ENCODE results near the gene LDLRAD4.

The LDLRAD4 gene

GRCh38 chr18:13357289-13357688 lies 138.7 kb downstream of the LDLRAD4 start:
- no peak for DNase-seq

GRCh38 chr18:13359210-13359609 lies 140.7 kb downstream of the LDLRAD4 start:
- DNase-seq, result no peak

GRCh38 chr18:13361431-13361830 lies 142.9 kb downstream of the LDLRAD4 start:
- DNase-seq, result no peak

DNA sequence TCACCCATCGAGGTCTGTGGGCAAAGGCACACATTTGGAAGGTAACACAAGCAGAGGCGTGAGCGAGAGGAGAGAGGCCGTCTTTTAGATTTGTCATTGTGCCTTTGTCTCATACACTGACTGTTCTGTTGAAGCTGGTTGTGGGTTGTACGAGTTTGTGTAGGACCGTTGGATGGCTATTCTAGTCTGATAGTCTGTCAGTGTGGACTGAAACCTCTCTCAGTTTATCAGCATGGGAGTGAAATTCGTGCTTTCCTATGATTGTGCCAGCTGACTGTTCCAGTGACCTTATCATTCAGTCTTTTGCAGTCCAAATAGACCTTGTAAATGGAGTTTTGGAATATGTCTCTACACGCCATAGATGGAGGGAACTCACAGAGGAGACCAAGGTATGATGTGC lies 143.5 kb downstream of the LDLRAD4 start:
- DNase-seq, result no peak

GRCh38 chr18:13362607-13363006 lies 144.0 kb downstream of the LDLRAD4 start:
- no peak for DNase-seq

GRCh38 chr18:13363359-13363758 lies 144.8 kb downstream of the LDLRAD4 start:
- no peak for DNase-seq

DNA sequence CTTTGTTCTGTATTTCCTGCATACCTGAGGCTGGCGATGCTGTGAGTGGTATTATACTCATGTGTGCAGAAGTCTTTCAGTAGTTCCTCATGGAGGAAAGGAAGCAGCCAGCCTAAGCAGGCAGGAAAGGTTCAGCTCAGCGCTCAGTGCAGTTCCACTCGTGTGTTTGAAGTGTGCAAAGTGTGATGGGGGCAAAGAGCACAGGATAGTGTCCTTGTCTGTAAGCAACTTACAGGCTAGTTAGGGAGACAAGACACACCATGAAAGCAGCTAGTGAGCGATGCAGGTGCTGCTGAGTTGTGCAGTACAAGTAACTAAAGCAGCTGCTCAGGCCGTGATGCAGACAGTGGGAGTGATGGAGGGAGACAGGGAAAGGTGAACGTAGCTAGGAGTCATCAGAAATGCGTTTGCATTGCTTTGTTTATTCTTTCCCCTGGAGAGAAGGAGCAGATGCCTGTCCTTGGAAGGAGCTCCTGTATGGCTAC lies 146.2 kb downstream of the LDLRAD4 start:
- DNase-seq, result no peak

DNA sequence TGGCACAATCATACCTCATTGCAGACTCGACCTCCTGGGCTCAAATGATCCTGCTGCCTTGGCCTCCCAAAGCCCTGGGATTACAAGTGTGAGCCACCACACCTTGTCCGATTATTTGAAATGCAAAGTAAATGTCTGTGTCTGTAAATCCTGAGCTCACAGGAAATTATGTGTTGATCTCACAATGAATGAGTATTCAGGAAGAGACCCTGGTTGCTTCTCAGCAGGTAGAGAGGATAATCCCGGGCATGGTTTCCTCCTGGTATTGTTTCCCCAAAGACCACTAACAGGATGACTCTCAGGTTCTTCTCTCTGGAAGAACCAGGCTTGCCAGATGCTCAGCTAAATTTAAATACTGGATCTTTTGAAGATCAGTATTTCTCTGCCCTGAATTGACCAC lies 147.6 kb downstream of the LDLRAD4 start:
- no peak for DNase-seq

DNA sequence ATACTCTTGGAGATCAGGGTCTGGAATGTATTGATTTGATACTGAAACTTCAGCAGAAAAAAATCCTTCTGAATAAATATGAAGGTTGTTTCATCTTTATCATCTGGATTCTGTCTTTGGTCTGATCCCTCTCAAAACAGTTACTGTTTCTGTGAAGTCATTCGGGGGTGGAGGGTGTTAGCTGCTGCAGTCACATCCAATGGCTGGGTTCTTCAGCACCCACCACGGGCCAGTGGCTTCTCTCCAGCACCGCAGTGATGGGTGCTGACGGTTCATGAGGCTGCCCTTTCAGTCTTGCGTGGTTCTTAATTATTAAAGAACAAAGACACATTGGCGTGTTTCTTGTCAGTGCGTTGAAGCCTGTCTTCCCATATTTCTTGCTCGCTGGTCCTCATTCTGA lies 148.0 kb downstream of the LDLRAD4 start:
- no peak for DNase-seq

DNA sequence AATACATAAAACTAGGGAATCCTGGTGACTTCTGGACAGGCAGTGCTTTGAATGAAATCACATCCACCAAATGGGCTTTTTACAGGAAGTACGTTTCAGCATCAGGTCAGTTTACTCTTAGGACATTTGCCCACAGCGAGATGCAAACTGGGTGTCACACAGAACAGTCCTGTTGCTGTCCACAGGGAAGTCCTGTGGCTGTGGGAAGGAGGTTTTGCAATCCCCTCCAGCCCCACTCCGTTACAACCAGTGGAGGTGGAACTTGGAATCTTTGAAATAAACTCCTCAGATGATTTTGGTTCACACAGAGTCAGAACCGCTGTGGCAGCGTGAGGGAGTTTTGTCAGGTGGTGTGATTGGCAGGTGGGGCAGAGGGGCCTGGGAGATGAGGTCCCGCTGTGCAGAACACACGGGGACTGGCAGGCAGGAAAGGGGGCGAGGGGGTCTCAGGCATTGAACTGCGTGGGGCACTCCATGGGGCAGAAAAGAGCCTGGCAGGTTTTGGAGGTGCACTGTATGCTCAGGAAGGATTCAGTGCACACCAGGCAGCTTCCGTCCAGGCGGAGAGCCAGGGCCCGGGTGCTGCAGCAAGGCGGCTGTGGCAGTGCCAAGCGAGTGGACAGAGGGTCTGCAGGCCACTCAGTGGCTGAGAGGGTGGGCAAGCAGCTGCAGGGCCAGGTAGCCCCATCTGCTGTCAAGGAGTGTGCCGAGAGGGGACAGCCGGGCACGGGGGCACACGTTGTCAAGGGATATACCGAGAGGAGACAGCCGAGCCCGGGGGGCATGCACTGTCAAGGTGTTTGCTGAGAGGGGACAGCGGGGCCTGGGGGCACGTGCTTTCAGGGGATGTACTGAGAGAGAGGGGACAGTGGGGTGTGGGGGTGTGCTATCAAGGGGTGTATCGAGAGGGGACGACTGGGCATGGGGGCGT lies 148.7 kb downstream of the LDLRAD4 start:
- DNase-seq, result no peak

- no peak for DNase-seq
Measured at GRCh38 chr18:13368080-13368813, 149.7 kb downstream of the LDLRAD4 start.

DNA sequence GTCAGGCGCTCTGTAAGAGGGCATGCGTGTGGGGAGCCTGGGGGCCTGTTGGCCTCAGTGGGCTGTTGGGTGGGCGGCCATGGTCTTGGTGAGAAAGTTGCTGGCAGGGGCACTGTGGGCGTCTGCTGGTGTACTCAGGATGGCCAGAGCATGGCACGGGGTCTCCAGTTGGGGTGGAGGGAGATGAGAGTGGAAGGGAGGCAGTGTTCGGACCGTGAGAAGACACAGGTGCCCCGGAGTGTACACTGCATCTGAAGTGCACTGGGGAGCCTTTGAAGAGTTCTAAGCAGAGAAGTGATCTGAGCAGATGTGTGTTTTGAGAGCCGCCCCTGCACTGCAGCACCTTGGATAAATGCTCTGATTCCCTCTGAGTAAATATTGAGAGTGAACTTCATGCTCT lies 150.8 kb downstream of the LDLRAD4 start:
- no peak for DNase-seq

DNA sequence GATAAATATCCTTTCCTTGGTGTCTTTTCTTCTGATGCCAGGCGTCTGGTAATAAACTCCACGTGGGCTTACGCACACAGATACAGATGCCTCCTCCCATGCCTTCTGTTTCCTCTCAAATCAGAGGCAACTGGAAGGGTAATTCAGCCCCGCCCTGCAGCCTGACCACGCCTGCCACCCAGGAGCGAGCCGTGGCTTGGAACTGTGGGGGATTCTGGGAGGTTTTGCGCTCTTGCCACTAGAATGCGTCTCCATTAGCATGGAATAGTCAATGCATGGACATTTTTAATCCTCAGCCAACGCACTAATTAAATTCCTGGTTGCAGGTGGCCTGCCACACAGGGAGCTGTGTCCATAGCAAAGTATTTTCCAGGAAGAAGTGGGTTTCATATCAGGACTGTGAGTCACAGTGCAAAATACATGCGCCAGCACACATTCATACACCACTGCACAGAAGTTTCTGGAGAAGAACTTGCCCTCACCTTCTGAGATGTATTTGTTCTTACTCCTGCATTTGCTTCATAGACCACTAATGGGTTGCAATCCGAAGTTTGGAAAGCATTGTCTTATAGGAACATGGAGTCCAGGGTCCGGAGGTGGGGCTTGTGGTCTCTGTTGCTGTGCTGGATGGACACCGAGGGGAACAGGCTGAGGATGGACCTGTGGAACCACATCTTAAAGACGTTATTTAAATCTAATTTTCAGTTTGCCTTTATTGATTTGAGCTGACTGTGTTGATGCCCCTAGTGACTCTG lies 151.4 kb downstream of the LDLRAD4 start:
- no peak for DNase-seq

- DNase-seq, result no peak
Measured at GRCh38 chr18:13370995-13371625, 152.6 kb downstream of the LDLRAD4 start.

DNA sequence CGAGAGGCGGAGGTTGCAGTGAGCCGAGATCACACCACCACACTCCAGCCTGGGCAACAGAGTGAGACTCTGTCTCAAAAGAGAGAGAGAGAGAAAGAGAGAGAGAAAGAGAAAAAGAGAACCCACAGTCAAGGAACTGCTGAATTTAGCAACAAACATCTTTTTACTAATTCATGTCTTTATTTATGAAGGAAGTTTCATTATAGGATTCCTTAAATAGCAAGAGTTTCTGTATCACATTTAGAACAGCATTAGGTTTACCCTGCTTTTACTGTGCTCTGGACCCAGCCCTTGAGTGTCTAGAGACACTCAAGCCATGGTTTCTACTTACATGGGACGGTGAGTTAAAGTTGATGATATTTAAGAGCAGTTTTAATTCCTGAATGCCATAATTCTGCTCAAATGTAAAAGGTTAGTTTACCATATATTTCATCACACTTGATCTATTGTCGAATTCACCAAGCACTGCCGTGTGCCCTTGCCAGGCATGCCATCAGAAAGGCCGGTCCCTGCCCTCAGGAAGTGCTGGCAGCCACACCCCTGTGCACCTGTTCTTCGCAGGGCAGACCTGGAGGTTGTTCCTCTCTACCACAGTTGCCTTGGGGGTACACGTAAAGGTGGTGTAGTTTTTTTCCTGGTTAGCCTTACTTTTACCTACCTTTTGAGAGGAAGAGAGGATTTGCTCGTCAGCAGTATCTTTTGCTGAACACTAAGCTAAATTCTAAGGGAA lies 153.3 kb downstream of the LDLRAD4 start:
- DNase-seq, result no peak

GRCh38 chr18:13372531-13372951 lies 154.0 kb downstream of the LDLRAD4 start:
- DNase-seq, result peak; percentile 42

- DNase-seq, result no peak
Measured at GRCh38 chr18:13374096-13374467, 155.5 kb downstream of the LDLRAD4 start.

GRCh38 chr18:13374468-13375301 lies 156.1 kb downstream of the LDLRAD4 start:
- DNase-seq, result peak; percentile 71

DNA sequence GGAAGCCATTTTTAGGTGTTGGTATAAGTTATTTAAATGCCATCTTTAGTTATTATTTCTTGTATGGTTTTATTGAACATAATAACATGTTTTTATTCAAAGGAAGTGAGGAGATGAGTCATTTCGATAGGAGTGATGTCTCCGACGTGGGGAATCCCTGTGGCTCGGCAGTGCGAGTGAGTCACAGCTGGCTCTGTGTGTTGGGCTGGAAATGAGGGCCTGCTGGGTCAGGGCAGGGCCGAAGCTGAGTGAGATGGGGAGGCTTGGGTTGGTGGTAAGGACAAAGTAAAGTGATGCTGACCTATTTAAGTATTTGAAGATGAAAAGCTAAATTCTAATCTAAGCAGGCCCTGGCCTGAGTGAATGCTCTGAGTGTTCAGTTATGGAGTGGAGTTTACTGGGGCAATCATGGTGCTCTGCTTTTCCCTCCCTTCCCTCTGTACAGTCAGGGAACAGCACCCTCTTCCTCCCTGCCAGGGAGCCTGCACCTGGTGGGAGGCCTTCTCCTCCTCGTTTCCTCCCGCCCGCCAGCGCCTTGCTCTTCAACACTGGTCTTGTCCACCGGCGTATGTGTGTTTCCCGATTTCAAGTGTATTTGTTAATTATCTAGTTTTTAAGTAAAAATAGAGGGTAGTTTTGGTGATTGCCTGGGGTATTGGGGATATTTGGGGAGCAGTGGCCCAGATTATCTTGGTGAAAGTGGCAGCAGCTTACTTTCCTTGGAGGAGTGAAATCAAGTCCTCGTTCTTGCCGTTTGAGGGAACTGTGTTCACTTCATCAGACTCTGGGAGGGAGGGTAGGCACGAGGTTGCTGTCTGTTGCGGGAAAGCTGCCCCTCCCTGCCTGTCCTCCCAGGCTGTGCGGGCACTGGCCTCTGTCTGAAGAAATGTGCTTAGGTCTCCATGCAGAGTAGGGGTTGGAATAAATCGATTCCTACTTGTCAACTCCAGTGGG lies 157.0 kb downstream of the LDLRAD4 start:
- DNase-seq, result peak; percentile 70
